Activated naive CD4-positive, alpha-beta T cell treated with Interleukin-2 at 50 U/mL for 16 hours (primary cell): ENCODE data around the gene SH2D1B.
"Not testable (repeated sequence)": the region's sequence is repeated elsewhere in the genome, so short reads cannot be mapped to it uniquely, and the experiment has no call there.

Source experiments
- DNase-seq: peaks from one replicate; pipeline ENCODE4 v3.0.0-alpha.2; 2020

The SH2D1B gene

GRCh38 chr1:162359523-162360236, 52.3 kb downstream of the SH2D1B start:
- DNase-seq = no peak

- no peak for DNase-seq
These were observed 53.0 kb downstream of the SH2D1B start for GRCh38 chr1:162358928-162359327.

- no peak for DNase-seq
These were observed 54.2 kb downstream of the SH2D1B start for GRCh38 chr1:162357681-162358266.

- DNase-seq = no peak
These were observed 58.2 kb downstream of the SH2D1B start for GRCh38 chr1:162353702-162354101.

- no peak for DNase-seq
These were observed 58.9 kb downstream of the SH2D1B start for GRCh38 chr1:162353078-162353477.

GRCh38 chr1:162351874-162352273, 60.1 kb downstream of the SH2D1B start:
- not testable (repeated sequence) for DNase-seq

GRCh38 chr1:162351246-162351842, 60.6 kb downstream of the SH2D1B start:
- DNase-seq = no peak

GRCh38 chr1:162349635-162350330, 62.2 kb downstream of the SH2D1B start:
- DNase-seq = no peak

- DNase-seq = no peak
These were observed 64.7 kb downstream of the SH2D1B start for GRCh38 chr1:162347281-162347680.
